PC-3 (cell line): ENCODE data around the gene TAF1D. TPM values are rescaled to one million over a fixed set of nuclear protein-coding genes. Genes with fewer than 3 reads are reported as not detected.
"Not testable (repeated sequence)": the region's sequence is repeated elsewhere in the genome, so short reads cannot be mapped to it uniquely, and the experiment has no call there.

Experiments
- ATAC-seq: fragments of 200-7000 bp; cut with Tn5 transposase; 2 replicates; pipeline ENCODE4 v1.9.1; 2020; ENCODE audit warnings: mild to moderate bottlenecking, moderate library complexity
- BruUV-seq: library from RNA; stranded (reverse); fragments of 400-500 nt; replicated peaks from 2 replicates; lab custom pipeline; 2021; lab: Mats Ljungman, UMichigan
- CTCF ChIA-PET: fragments of 300-600 bp; sonication (Branson Sonifier 250); formaldehyde crosslinking; loops from one replicate; lab custom pipeline; 2022; ENCODE audit warnings: antibody characterized with exemption; lab: Charles Lee
- POLR2A ChIA-PET: fragments of 300-600 bp; sonication (Branson Sonifier 250); formaldehyde crosslinking; loops from one replicate; lab custom pipeline; 2022; ENCODE audit warnings: antibody characterized with exemption; ENCODE audit not compliant: unreplicated experiment; lab: Charles Lee
- DNase-seq: peaks from one replicate; pipeline ENCODE4 v3.0.0-alpha.2; 2015
- H2AFZ ChIP-seq: fragments of 300-600 bp; sonication (generic); 2 replicates; pipeline ENCODE4 v1.6.0; 2016; ENCODE audit warnings: antibody characterized with exemption, low read length
- H3F3A ChIP-seq: fragments of 300-600 bp; sonication (generic); one replicate; pipeline ENCODE4 v1.6.0; 2017; ENCODE audit warnings: antibody characterized with exemption, low read length, control low read depth, mild to moderate bottlenecking; ENCODE audit not compliant: unreplicated experiment
- H3K27ac ChIP-seq: fragments of 300-600 bp; sonication (generic); 2 replicates; pipeline ENCODE4 v1.5.1; 2016; ENCODE audit warnings: mild to moderate bottlenecking, low read length
- H3K27me3 ChIP-seq: fragments of 300-600 bp; sonication (generic); 2 replicates; pipeline ENCODE4 v1.6.1; 2016; ENCODE audit warnings: low read length, mixed read lengths
- H3K36me3 ChIP-seq: fragments of 300-600 bp; sonication (generic); 2 replicates; pipeline ENCODE4 v1.6.1; 2016; ENCODE audit warnings: low read depth, mixed run types, low read length, mixed read lengths
- H3K4me1 ChIP-seq: fragments of 300-600 bp; sonication (generic); 2 replicates; pipeline ENCODE4 v1.5.1; 2016; ENCODE audit warnings: low read length; ENCODE audit not compliant: insufficient read depth
- H3K4me2 ChIP-seq: fragments of 300-600 bp; sonication (generic); 2 replicates; pipeline ENCODE4 v1.6.0; 2016; ENCODE audit warnings: low read length
- H3K4me3 ChIP-seq: fragments of 300-600 bp; sonication (generic); 2 replicates; pipeline ENCODE4 v1.5.1; 2016; ENCODE audit warnings: mild to moderate bottlenecking, low read length, mixed read lengths
- H3K79me2 ChIP-seq: fragments of 300-600 bp; sonication (generic); 2 replicates; pipeline ENCODE4 v1.6.1; 2017; ENCODE audit warnings: low read length, mixed read lengths
- H3K9ac ChIP-seq: fragments of 300-600 bp; sonication (generic); 2 replicates; pipeline ENCODE4 v1.6.0; 2016; ENCODE audit warnings: mild to moderate bottlenecking, low read length
- H3K9me2 ChIP-seq: fragments of 300-600 bp; sonication (generic); replicated peaks from 2 replicates; pipeline ENCODE4 v1.6.1; 2016; ENCODE audit warnings: mixed run types, low read length, mixed read lengths
- H3K9me3 ChIP-seq: fragments of 300-600 bp; sonication (generic); 2 replicates; pipeline ENCODE4 v1.6.1; 2016; ENCODE audit warnings: low read length, mixed read lengths
- H4K20me1 ChIP-seq: fragments of 300-600 bp; sonication (generic); 2 replicates; pipeline ENCODE4 v1.6.1; 2016; ENCODE audit warnings: low read length, mixed read lengths
- EZH2 ChIP-seq: fragments of 300-600 bp; sonication (generic); IDR thresholded peaks from one replicate; pipeline ENCODE4 v1.6.1; 2017; ENCODE audit warnings: antibody characterized with exemption, mild to moderate bottlenecking, low read length; ENCODE audit not compliant: unreplicated experiment
- EZH2phosphoT487 ChIP-seq: fragments of 300-600 bp; sonication (generic); IDR thresholded peaks from 2 replicates; pipeline ENCODE4 v1.6.1; 2018; ENCODE audit warnings: mild to moderate bottlenecking, antibody characterized with exemption, low read length, borderline replicate concordance
- intact Hi-C: fragments of 100-400 bp; cut with micrococcal nuclease; formaldehyde crosslinking; loops from 2 replicates; pipeline ENCODE4 v1.9.0; 2023
- total RNA-seq: library from RNA; depleted of rRNA; stranded (reverse); fragments of >200 nt; gene quantifications from 2 replicates; pipeline ENCODE4 v1.2.3, GENCODE V29; 2014
- TF ChIP-seq, protein P1 (sequence below): fragments of 300-600 bp; sonication (generic); conservative IDR thresholded peaks from 2 replicates; pipeline ENCODE4 v1.5.1; 2017; ENCODE audit warnings: antibody characterized with exemption, low read depth, mild to moderate bottlenecking, low read length

TAF1D gene
- total RNA-seq, 1 experiment from 2014 or later, result 135 TPM

DNA sequence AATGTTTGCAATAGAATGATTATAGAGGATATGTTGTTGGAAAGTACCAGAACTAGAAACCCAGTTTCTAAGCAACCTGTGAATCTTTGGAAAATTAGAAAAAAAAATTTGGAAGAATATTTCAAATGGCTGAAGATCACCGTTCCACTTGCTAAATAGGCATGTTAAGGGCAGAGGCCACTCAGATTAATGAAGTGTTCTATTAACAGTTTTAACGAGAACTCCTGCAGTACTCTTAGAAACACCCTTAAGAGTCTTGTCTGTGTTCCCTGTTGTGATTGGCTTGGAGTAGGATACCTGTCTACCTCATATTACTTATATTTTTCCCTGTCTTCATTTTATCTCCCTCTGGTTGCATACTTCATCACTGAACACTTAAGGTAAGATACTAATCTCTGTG is 4.8 kb upstream of the TAF1D start:
- H3F3A ChIP-seq, result no peaks in the 10 kb centered on the region
- no peaks in the 10 kb centered on the region for H3K9me3 ChIP-seq
- H3K36me3 ChIP-seq, result no peaks in the 10 kb centered on the region
- H3K27me3 ChIP-seq, result no peaks in the 10 kb centered on the region
- no peak overlapping the region for H3K9ac ChIP-seq
- peaks cover 28% of the 10 kb centered on the region for H3K79me2 ChIP-seq
- ChIA-PET CTCF (no interaction called here), POLR2A (no interaction called here)
- ATAC-seq (no peak), DNase-seq (no peak)
- BruUV-seq, result no TSS peak
- no peak overlapping the region for H2AFZ ChIP-seq
- no peak overlapping the region for H3K4me2 ChIP-seq
- no peak overlapping the region for H3K27ac ChIP-seq
- intact Hi-C loops, result no loop called here
- H4K20me1 ChIP-seq, result no peaks in the 10 kb centered on the region
- H3K4me1 ChIP-seq, result peaks cover 6% of the 10 kb centered on the region; the same call in 1 of the 2 replicates
- no peaks in the 10 kb centered on the region for H3K9me2 ChIP-seq
- H3K4me3 ChIP-seq, result no peak overlapping the region
- TF ChIP-seq EZH2phosphoT487 (no peak), EZH2 (no peak)
- TF ChIP-seq, protein P1, sequence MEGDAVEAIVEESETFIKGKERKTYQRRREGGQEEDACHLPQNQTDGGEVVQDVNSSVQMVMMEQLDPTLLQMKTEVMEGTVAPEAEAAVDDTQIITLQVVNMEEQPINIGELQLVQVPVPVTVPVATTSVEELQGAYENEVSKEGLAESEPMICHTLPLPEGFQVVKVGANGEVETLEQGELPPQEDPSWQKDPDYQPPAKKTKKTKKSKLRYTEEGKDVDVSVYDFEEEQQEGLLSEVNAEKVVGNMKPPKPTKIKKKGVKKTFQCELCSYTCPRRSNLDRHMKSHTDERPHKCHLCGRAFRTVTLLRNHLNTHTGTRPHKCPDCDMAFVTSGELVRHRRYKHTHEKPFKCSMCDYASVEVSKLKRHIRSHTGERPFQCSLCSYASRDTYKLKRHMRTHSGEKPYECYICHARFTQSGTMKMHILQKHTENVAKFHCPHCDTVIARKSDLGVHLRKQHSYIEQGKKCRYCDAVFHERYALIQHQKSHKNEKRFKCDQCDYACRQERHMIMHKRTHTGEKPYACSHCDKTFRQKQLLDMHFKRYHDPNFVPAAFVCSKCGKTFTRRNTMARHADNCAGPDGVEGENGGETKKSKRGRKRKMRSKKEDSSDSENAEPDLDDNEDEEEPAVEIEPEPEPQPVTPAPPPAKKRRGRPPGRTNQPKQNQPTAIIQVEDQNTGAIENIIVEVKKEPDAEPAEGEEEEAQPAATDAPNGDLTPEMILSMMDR, result no peak

DNA sequence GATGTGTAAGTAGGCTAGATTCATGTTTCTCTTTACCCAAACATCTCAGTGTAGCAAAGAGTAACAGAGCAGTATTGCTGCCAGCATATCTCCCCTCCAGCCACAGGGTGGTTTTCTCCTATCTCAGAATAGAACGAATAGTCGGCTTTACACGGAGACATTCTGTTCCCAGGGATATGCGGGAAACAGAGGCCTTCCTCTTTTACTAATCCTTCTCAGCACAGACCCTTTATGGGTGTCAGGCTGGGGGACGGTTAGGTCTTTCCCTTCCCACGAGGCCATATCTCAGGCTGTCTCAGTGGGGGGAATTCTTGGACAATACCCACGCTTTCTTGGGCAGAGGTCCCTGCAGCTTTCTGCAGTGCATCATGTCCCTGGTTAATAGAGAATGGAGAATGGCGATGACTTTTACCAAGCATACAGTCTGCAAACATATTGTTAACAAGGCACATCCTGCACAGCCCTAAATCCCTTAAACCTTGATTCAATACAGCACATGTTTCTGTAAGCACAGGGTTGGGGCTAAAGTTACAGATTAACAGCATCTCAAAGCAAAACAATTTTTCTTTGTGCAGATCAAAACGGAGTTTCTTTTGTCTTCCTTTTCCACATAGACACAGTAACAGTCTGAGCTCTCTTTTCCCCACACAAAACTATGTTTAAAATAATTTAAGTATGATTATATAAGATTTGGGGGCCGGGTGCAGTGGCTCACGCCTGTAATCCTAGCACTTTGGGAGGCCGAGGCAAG is 3.9 kb upstream of the TAF1D start:
- intact Hi-C loops, H3K36me3 ChIP-seq, H3K4me3 ChIP-seq, H3K4me1 ChIP-seq, H3K9ac ChIP-seq, H3K4me2 ChIP-seq, H2AFZ ChIP-seq, POLR2A ChIA-PET, H3K27ac ChIP-seq, H3F3A ChIP-seq, H3K27me3 ChIP-seq, H3K9me2 ChIP-seq, CTCF ChIA-PET, DNase-seq, H4K20me1 ChIP-seq, H3K9me3 ChIP-seq, BruUV-seq, ATAC-seq: not testable (repeated sequence)
- peaks cover 37% of the 10 kb centered on the region for H3K79me2 ChIP-seq

DNA sequence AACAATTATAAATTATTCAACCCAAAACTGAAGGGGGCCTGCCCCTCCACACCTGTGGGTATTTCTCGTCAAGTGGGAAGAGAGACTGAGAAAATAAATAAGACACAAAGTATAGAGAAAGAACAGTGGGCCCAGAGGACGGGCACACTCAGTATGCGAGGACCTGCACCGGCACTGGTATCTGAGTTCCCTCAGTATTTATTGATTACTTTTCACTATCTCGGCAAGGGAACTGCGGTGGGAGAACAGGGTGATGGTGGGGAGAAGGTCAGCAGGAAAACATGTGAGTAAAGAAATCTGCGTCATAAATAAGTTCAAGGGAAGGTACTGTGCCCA is 3.3 kb upstream of the TAF1D start:
- peaks cover 43% of the 10 kb centered on the region for H3K79me2 ChIP-seq
- no peaks in the 10 kb centered on the region for H3K27me3 ChIP-seq
- BruUV-seq, result no TSS peak
- H3K9me3 ChIP-seq, result no peaks in the 10 kb centered on the region
- intact Hi-C loops, result no loop called here
- no peak overlapping the region for H2AFZ ChIP-seq
- peaks cover 10% of the 10 kb centered on the region for H3K36me3 ChIP-seq
- CTCF ChIA-PET, result no interaction called here
- H3K4me2 ChIP-seq, result no peak overlapping the region
- POLR2A ChIA-PET, result no interaction called here
- H3K4me3 ChIP-seq, result no peak overlapping the region
- TF ChIP-seq EZH2phosphoT487, result no peak
- TF ChIP-seq, protein P1, result no peak
- TF ChIP-seq EZH2, result no peak
- peaks cover 9% of the 10 kb centered on the region for H4K20me1 ChIP-seq
- H3K9me2 ChIP-seq, result no peaks in the 10 kb centered on the region
- no peak overlapping the region for H3K9ac ChIP-seq
- H3K27ac ChIP-seq, result no peak overlapping the region
- H3K4me1 ChIP-seq, result peaks cover 6% of the 10 kb centered on the region; the same call in 1 of the 2 replicates
- ATAC-seq (no peak), DNase-seq (no peak)
- peaks cover 3% of the 10 kb centered on the region for H3F3A ChIP-seq
